HCT116 (cell line): ENCODE data around the gene RPL18A.

Source experiments
- EZH2phosphoT487 ChIP-seq: fragments of 200-600 bp; IDR thresholded peaks from 2 replicates; pipeline ENCODE4 v1.6.1; 2018; ENCODE audit warnings: antibody characterized with exemption, borderline replicate concordance
- RAD21 ChIP-seq: IDR thresholded peaks from 2 replicates; pipeline ENCODE4 v1.6.1; 2012; ENCODE audit warnings: low read depth, mild to moderate bottlenecking
- TF ChIP-seq, protein P1 (sequence below), 3 experiments: fragments of 200-600 bp in 1 of 3; sonication (generic) in 1 of 3; IDR thresholded peaks in 2 of 3; conservative IDR thresholded peaks in 1 of 3; 2 replicates each; pipeline ENCODE4 v1.5.1; 2012 to 2017; ENCODE audit warnings: low read depth in 2 of 3, low read length in 2 of 3, antibody characterized with exemption in 1 of 3, borderline replicate concordance in 1 of 3, control low read depth in 1 of 3, mild to moderate bottlenecking in 1 of 3, mixed read lengths in 1 of 3, mixed run types in 1 of 3, moderate library complexity in 1 of 3; ENCODE audit not compliant: insufficient read depth in 1 of 3

GRCh38 chr19:17863520-17864182 is 3.9 kb downstream of the RPL18A start:
- no peak for TF ChIP-seq EZH2phosphoT487
- TF ChIP-seq, protein P1, sequence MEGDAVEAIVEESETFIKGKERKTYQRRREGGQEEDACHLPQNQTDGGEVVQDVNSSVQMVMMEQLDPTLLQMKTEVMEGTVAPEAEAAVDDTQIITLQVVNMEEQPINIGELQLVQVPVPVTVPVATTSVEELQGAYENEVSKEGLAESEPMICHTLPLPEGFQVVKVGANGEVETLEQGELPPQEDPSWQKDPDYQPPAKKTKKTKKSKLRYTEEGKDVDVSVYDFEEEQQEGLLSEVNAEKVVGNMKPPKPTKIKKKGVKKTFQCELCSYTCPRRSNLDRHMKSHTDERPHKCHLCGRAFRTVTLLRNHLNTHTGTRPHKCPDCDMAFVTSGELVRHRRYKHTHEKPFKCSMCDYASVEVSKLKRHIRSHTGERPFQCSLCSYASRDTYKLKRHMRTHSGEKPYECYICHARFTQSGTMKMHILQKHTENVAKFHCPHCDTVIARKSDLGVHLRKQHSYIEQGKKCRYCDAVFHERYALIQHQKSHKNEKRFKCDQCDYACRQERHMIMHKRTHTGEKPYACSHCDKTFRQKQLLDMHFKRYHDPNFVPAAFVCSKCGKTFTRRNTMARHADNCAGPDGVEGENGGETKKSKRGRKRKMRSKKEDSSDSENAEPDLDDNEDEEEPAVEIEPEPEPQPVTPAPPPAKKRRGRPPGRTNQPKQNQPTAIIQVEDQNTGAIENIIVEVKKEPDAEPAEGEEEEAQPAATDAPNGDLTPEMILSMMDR (IDR thresholded peaks at IDR 0.05 in 2 of 3, conservative IDR thresholded peaks at IDR 0.05 in 1 of 3; ENCODE audit: borderline replicate concordance in 1 of 3, insufficient read depth in 1 of 3, low read depth in 2 of 3, low read length in 2 of 3), result no peak
- no peak for TF ChIP-seq RAD21
